NCI-H2081 treated with DMSO at 0.1 percent for 48 hours (cell line): Measurements from ENCODE around the gene SRGAP3.
"Not testable (repeated sequence)": the region's sequence is repeated elsewhere in the genome, so short reads cannot be mapped to it uniquely, and the experiment has no call there.

Source experiments
- DNase-seq: peaks from one replicate; lab custom pipeline; 2025; lab: John Stamatoyannopoulos, UW

SRGAP3 gene

GRCh38 chr3:9111866-9112265, 137.6 kb downstream of the SRGAP3 start:
- no peak for DNase-seq

GRCh38 chr3:9111417-9111816, 138.0 kb downstream of the SRGAP3 start:
- no peak for DNase-seq

GRCh38 chr3:9110802-9111201, 138.6 kb downstream of the SRGAP3 start:
- DNase-seq = no peak

- no peak for DNase-seq
Measured at GRCh38 chr3:9110316-9110715, 139.1 kb downstream of the SRGAP3 start.

GRCh38 chr3:9109568-9109914, 139.9 kb downstream of the SRGAP3 start:
- no peak for DNase-seq

GRCh38 chr3:9108876-9109567, 140.4 kb downstream of the SRGAP3 start:
- no peak for DNase-seq

- DNase-seq = no peak
Measured at GRCh38 chr3:9107738-9108137, 141.7 kb downstream of the SRGAP3 start.

- DNase-seq = no peak
Measured at GRCh38 chr3:9105421-9105820, 144.0 kb downstream of the SRGAP3 start.

- no peak for DNase-seq
Measured at GRCh38 chr3:9104121-9104520, 145.3 kb downstream of the SRGAP3 start.

GRCh38 chr3:9102240-9102981, 147.0 kb downstream of the SRGAP3 start:
- no peak for DNase-seq

GRCh38 chr3:9101286-9101685, 148.2 kb downstream of the SRGAP3 start:
- DNase-seq = no peak

- DNase-seq = no peak
Measured at GRCh38 chr3:9100513-9100894, 148.9 kb downstream of the SRGAP3 start.

- DNase-seq = no peak
Measured at GRCh38 chr3:9099702-9100512, 149.5 kb downstream of the SRGAP3 start.

- DNase-seq = no peak
Measured at GRCh38 chr3:9098716-9099675, 150.4 kb downstream of the SRGAP3 start.

GRCh38 chr3:9097495-9097894, 152.0 kb downstream of the SRGAP3 start:
- DNase-seq = no peak

GRCh38 chr3:9091486-9092235, 157.8 kb downstream of the SRGAP3 start:
- no peak for DNase-seq

GRCh38 chr3:9088441-9089353, 160.7 kb downstream of the SRGAP3 start:
- no peak for DNase-seq

- no peak for DNase-seq
Measured at GRCh38 chr3:9087831-9088413, 161.5 kb downstream of the SRGAP3 start.

GRCh38 chr3:9085428-9085827, 164.0 kb downstream of the SRGAP3 start:
- not testable (repeated sequence) for DNase-seq
